OCI-LY3 (cell line): ENCODE results near the gene AGPAT3.

ENCODE experiments used
- CTCF ChIP-seq: fragments of 200-600, 300-600 bp; sonication (generic); IDR thresholded peaks from 2 replicates; pipeline ENCODE4 v1.5.1; 2014; ENCODE audit warnings: antibody characterized with exemption, low read length, low read depth
- EZH2phosphoT487 ChIP-seq: fragments of 200-600 bp; shearing (Covaris generic); IDR thresholded peaks from 2 replicates; pipeline ENCODE4 v1.6.1; 2018; ENCODE audit warnings: antibody characterized with exemption, mixed run types, low read depth

- no peak for TF ChIP-seq EZH2phosphoT487
- peak; percentile 81 for TF ChIP-seq CTCF
Observed at GRCh38 chr21:43975469-43976098, 110.6 kb downstream of the AGPAT3 start.
